HG03064 (cell line): ENCODE data around the gene MLXIPL.
"Not testable (repeated sequence)": the region's sequence is repeated elsewhere in the genome, so short reads cannot be mapped to it uniquely, and the experiment has no call there.

Source experiments
- ATAC-seq: cut with Tn5 transposase; IDR thresholded peaks from one replicate; pipeline ENCODE4 v1.9.1; 2021; ENCODE audit warnings: low read depth; ENCODE audit not compliant: unreplicated experiment

MLXIPL gene

GRCh38 chr7:73623798-73624668, at the start of gene MLXIPL:
TSS of gene MLXIPL (minus strand) at chr7:73624522. CDS start at chr7:73624492, 30 bp downstream.
- ATAC-seq, result no peak

GRCh38 chr7:73671857-73672445, 47.6 kb upstream of the MLXIPL start:
- ATAC-seq, result no peak

GRCh38 chr7:73671322-73671661, 47.0 kb upstream of the MLXIPL start:
- no peak for ATAC-seq

- ATAC-seq, result no peak
Measured at GRCh38 chr7:73669858-73670385, 45.6 kb upstream of the MLXIPL start.

- ATAC-seq, result no peak
Measured at GRCh38 chr7:73669288-73669701, 45.0 kb upstream of the MLXIPL start.

- ATAC-seq, result no peak
Measured at GRCh38 chr7:73668886-73669230, 44.5 kb upstream of the MLXIPL start.

- ATAC-seq, result peak; percentile 11
Measured at GRCh38 chr7:73668103-73668885, 44.0 kb upstream of the MLXIPL start.

GRCh38 chr7:73667344-73668102, 43.2 kb upstream of the MLXIPL start, which contains the start of gene VPS37D:
TSS of gene VPS37D (plus strand) at chr7:73667831. CDS start at chr7:73667959, 128 bp downstream.
- ATAC-seq, result peak; percentile 88

- ATAC-seq, result no peak
Measured at GRCh38 chr7:73663033-73663432, 38.7 kb upstream of the MLXIPL start.

GRCh38 chr7:73660594-73660993, 36.3 kb upstream of the MLXIPL start:
- ATAC-seq, result not testable (repeated sequence)

- no peak for ATAC-seq
Measured at GRCh38 chr7:73659983-73660382, 35.7 kb upstream of the MLXIPL start.

- not testable (repeated sequence) for ATAC-seq
Measured at GRCh38 chr7:73655309-73655708, 31.0 kb upstream of the MLXIPL start.

GRCh38 chr7:73652541-73652949, 28.2 kb upstream of the MLXIPL start:
- no peak for ATAC-seq

- ATAC-seq, result no peak
Measured at GRCh38 chr7:73650524-73650923, 26.2 kb upstream of the MLXIPL start.

- no peak for ATAC-seq
Measured at GRCh38 chr7:73649576-73649975, 25.3 kb upstream of the MLXIPL start.

GRCh38 chr7:73648593-73649332, 24.4 kb upstream of the MLXIPL start:
- no peak for ATAC-seq

- no peak for ATAC-seq
Measured at GRCh38 chr7:73647725-73648592, 23.6 kb upstream of the MLXIPL start.

GRCh38 chr7:73646785-73647724, 22.7 kb upstream of the MLXIPL start:
- no peak for ATAC-seq
